NCI-H82 treated with DMSO at 0.1 percent for 48 hours (cell line): ENCODE measurements around the gene CACNB3.
"Not testable (repeated sequence)": the region's sequence is repeated elsewhere in the genome, so short reads cannot be mapped to it uniquely, and the experiment has no call there.

Experiments used
- DNase-seq: peaks from one replicate; lab custom pipeline; 2025; ENCODE audit not compliant: unreplicated experiment; lab: John Stamatoyannopoulos, UW

Gene CACNB3

DNA sequence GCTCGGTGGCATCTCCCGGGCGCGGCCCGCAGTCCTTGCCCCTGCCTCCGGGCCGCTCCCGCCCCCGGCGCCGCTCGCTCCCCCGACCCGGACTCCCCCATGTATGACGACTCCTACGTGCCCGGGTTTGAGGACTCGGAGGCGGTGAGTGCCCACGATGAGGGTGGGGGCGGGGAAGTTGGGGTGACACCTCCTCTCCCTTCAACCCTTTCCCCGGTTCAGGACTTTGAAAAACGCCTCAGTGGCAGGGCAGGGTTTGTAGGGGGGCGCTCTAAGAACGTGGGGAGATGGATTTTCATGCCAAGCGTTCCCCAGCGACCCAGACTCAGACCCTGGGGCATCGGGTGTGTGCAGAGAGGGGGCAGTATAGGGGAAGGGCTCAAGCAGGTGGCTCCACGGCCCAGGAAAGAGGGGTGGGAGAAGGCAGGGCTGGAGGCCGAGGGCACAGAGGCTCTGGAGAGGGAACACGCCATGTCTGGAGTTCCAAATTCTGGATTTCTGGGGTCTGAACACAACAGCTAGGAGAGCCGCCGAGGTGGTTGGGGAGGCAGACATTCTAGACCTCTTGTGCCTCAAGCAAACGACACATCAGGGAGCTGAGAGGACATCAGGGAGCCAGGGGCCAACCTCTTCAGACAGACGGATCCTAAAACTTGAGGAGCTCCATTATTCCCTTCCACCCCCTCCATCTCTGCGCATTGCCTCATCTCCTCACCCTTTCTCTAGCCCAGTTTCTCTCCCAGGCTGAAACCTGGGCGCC, 715 bp downstream of the CACNB3 start:
- DNase-seq = no peak

- no peak for DNase-seq
These were observed 1.9 kb downstream of the CACNB3 start for GRCh38 chr12:48819986-48820725.

GRCh38 chr12:48822139-48822538, 3.8 kb downstream of the CACNB3 start:
- no peak for DNase-seq

GRCh38 chr12:48822711-48823110, 4.4 kb downstream of the CACNB3 start:
- no peak for DNase-seq

GRCh38 chr12:48823281-48823680, 5.0 kb downstream of the CACNB3 start:
- DNase-seq = no peak

DNA sequence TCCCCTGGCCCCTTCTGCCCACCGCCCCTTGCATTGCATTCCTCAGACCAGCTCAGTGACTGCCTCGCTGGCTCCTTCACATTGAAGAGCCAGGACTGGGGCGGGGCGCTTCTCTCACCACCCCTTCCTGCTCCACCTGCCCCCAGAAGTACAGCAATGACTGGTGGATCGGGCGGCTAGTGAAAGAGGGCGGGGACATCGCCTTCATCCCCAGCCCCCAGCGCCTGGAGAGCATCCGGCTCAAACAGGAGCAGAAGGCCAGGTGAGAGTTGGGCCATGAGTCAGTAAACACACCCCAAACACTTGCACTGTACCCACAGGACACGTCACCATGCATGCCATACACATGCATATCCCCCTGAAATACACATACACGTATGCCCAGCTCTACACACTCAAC, 5.8 kb downstream of the CACNB3 start:
- no peak for DNase-seq

- DNase-seq = no peak
These were observed 6.6 kb downstream of the CACNB3 start for GRCh38 chr12:48824905-48825304.

GRCh38 chr12:48826209-48826855, 8.0 kb downstream of the CACNB3 start:
- DNase-seq = no peak

DNA sequence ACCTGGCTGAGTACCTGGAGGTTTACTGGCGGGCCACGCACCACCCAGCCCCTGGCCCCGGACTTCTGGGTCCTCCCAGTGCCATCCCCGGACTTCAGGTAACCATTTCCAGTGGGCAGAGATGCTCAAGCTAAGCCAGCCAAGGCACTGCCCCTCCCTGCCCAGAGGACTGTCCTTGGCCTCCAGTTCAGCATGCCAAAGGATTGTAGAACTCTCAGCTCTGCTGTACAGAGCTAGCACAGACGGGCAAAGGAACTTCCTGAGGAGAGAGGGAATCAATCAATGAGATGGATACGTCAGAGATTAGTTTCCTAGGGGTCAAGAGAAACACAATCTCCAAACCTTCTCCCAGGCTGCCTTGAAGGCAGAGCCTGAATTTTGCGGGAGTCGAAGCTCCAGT, 8.7 kb downstream of the CACNB3 start:
- DNase-seq = no peak

DNA sequence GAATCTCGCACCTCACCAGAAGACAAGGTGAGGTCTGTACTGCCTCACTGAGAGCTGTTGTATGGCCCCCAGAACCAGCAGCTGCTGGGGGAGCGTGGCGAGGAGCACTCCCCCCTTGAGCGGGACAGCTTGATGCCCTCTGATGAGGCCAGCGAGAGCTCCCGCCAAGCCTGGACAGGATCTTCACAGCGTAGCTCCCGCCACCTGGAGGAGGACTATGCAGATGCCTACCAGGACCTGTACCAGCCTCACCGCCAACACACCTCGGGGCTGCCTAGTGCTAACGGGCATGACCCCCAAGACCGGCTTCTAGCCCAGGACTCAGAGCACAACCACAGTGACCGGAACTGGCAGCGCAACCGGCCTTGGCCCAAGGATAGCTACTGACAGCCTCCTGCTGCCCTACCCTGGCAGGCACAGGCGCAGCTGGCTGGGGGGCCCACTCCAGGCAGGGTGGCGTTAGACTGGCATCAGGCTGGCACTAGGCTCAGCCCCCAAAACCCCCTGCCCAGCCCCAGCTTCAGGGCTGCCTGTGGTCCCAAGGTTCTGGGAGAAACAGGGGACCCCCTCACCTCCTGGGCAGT, 9.3 kb downstream of the CACNB3 start:
- DNase-seq = no peak

GRCh38 chr12:48828293-48828692, 10.0 kb downstream of the CACNB3 start:
- no peak for DNase-seq

GRCh38 chr12:48828841-48829575, 10.7 kb downstream of the CACNB3 start:
- DNase-seq = no peak

- no peak for DNase-seq
These were observed 13.0 kb downstream of the CACNB3 start for GRCh38 chr12:48831257-48831656.

- no peak for DNase-seq
These were observed 14.2 kb downstream of the CACNB3 start for GRCh38 chr12:48832321-48833060.

DNA sequence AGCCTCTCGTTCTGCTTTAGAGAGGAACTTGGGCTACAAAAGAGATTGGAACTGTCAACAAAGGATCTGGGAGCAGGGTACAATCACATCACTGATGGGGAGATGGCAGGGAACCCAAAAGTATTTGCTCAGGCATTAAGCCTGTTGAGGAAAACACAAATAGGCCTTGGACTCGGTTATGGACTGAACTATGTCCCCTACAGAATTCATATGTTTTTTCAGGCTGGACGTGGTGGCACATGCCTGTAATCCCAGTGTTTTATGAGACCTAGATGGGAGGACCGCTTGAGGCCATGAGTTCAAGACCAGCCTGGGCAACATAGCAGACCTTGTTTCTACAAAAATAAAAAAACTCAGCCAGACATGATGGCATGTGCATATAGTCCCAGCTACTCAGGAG, 19.8 kb downstream of the CACNB3 start:
- no peak for DNase-seq

GRCh38 chr12:48842021-48842420, 23.7 kb downstream of the CACNB3 start:
- DNase-seq = not testable (repeated sequence)

DNA sequence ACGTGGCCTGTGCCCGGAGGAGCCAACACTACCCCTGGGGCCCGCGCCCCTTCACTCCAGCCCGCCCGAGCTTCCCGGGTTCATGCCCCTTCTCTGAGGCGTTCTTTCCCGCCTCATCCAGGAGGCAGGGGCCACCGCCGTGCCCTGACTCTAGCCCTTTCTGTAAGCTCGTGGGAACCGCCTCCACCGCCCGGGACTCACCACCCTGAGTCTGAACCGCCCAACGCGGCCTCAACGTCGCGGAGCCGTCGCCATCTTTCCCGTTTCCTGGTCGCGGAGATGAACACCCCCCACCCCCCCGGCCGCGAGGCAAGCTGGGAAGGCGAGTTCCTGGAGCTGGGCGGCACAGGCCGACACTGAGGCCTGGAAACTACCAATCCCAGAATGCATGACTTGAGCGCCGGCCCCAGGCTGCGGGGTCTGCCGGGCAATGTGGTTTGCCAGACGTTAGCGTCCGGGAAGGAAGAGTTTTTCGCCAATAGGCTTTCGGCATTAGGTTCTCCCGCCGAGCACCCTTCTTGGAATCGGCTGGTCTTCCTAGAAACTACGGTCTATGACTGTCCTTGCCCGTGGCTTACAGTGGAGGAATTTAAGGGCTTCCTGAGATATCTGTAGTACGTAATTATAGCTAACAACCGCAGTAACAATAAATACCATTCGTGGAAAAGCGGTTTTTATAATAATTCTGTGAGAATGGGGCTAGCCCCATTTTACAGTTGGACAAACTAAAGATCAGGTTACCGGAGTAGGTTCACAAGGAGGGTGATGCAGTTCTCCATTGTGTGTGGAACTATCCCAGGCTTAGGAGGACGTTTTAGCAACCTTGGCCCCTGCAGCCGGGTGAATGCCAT, 33.8 kb downstream of the CACNB3 start, which contains the start of gene DDX23:
DDX23 (minus strand) TSS at position 281 of the 851 bp plus-strand sequence. CDS start 6,381 bp downstream, outside the sequence.
- peak; percentile 96 for DNase-seq

DNA sequence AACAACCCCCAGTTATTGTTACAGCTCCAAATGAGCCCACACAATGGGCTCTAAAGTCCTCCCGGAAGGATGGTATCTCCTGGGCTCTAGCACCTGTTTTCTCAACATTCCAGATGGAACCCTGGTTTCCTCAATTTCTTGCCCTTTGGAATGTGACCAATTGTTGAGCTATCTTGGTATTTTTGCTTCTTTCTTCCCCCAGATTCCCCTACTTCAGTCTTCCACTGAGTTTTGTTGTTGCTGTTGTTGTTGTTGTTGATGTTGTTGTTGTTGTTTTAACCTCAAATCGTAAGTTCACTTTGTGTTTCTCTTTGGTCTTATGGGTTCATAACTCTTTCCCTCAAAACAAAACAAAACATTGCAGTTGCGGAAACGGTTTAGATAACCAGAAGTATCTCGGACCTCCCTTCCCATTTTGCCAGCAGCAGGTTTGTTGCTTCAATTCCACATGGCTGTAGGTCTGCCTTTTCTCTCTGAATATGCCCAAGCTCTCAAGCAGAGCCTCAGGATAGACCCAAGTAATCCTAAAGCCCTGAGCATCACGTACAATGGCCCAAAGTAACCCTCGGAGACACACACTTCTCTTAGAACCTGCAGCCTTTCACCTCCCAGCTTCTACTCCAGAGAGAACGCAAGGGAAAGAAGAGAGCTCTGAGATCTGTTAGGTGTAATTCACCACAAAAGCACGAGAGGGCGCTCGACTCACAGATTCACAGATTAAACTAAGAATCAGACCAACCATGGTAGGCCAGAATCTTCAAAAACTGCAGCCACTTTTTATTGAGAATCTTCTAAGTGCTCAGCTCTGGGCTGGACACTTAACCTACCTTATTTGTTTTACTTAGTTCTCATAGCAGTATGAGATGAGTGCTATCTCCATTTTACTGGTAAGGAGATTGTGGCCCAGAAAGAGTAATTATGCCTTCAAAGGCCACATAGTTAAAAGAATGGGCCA, 34.7 kb downstream of the CACNB3 start:
- peak; percentile 79 for DNase-seq
